ENCODE results near the gene TNS4.
A peak's percentile ranks its signal among the peaks of the same experiment; 100 is the strongest.

Gene TNS4

GRCh38 chr17:40516581-40517285 is 15.3 kb upstream of the TNS4 start:
- DNase-seq (ENCODE audit: insufficient read length, low spot score) (peak; percentile 42), FAIRE-seq (no peak)
- TF ChIP-seq POLR2A (IDR thresholded peaks at IDR 0.05; ENCODE audit: low read depth, low read length): no peak

GRCh38 chr17:40515491-40516041 is 14.1 kb upstream of the TNS4 start:
- no peak for FAIRE-seq
- no peak for TF ChIP-seq POLR2A (IDR thresholded peaks at IDR 0.05; ENCODE audit: low read depth, low read length)

GRCh38 chr17:40515011-40515410 is 13.6 kb upstream of the TNS4 start:
- no peak for FAIRE-seq
- TF ChIP-seq POLR2A (IDR thresholded peaks at IDR 0.05; ENCODE audit: low read depth, low read length): no peak
- no peak for DNase-seq (ENCODE audit: insufficient read length, low spot score)

More at GRCh38 chr17:40515491-40516041, 14.1 kb upstream of the TNS4 start:
- no peak for DNase-seq (ENCODE audit: insufficient read length, low spot score)

GRCh38 chr17:40514013-40514875 is 12.8 kb upstream of the TNS4 start:
- no peak for TF ChIP-seq POLR2A (IDR thresholded peaks at IDR 0.05; ENCODE audit: low read depth, low read length)
- DNase-seq (ENCODE audit: insufficient read length, low spot score) (no peak), FAIRE-seq (no peak)

GRCh38 chr17:40511667-40512220 is 10.3 kb upstream of the TNS4 start:
- DNase-seq (ENCODE audit: insufficient read length, low spot score) (no peak), FAIRE-seq (no peak)
- TF ChIP-seq POLR2A (IDR thresholded peaks at IDR 0.05; ENCODE audit: low read depth, low read length): no peak

GRCh38 chr17:40511136-40511535 is 9.7 kb upstream of the TNS4 start:
- TF ChIP-seq POLR2A (IDR thresholded peaks at IDR 0.05; ENCODE audit: low read depth, low read length): no peak
- DNase-seq (ENCODE audit: insufficient read length, low spot score) (no peak), FAIRE-seq (no peak)

- DNase-seq (ENCODE audit: insufficient read length, low spot score) (peak; percentile 79), FAIRE-seq (no peak)
- no peak for TF ChIP-seq POLR2A (IDR thresholded peaks at IDR 0.05; ENCODE audit: low read depth, low read length)
Measured at GRCh38 chr17:40510328-40510648, 8.9 kb upstream of the TNS4 start.

- no peak for TF ChIP-seq POLR2A (IDR thresholded peaks at IDR 0.05; ENCODE audit: low read depth, low read length)
- FAIRE-seq: no peak
- no peak for DNase-seq (ENCODE audit: insufficient read length, low spot score)
Measured at GRCh38 chr17:40509626-40510327, 8.4 kb upstream of the TNS4 start.

- DNase-seq (ENCODE audit: insufficient read length, low spot score) (no peak), FAIRE-seq (no peak)
- no peak for TF ChIP-seq POLR2A (IDR thresholded peaks at IDR 0.05; ENCODE audit: low read depth, low read length)
Measured at GRCh38 chr17:40506786-40507185, 5.4 kb upstream of the TNS4 start.

- DNase-seq (ENCODE audit: insufficient read length, low spot score) (no peak), FAIRE-seq (no peak)
- TF ChIP-seq POLR2A (IDR thresholded peaks at IDR 0.05; ENCODE audit: low read depth, low read length): no peak
Measured at GRCh38 chr17:40503154-40503553, 1.7 kb upstream of the TNS4 start.

GRCh38 chr17:40502716-40503115 is 1.3 kb upstream of the TNS4 start:
- DNase-seq (ENCODE audit: insufficient read length, low spot score): no peak
- TF ChIP-seq POLR2A (IDR thresholded peaks at IDR 0.05; ENCODE audit: low read depth, low read length): no peak
- FAIRE-seq: no peak

GRCh38 chr17:40500709-40501108 is 714 bp downstream of the TNS4 start:
- no peak for DNase-seq (ENCODE audit: insufficient read length, low spot score)
- no peak for FAIRE-seq
- TF ChIP-seq POLR2A (IDR thresholded peaks at IDR 0.05; ENCODE audit: low read depth, low read length): no peak

GRCh38 chr17:40500190-40500589 is 1.2 kb downstream of the TNS4 start:
- FAIRE-seq (no peak), DNase-seq (ENCODE audit: insufficient read length, low spot score) (no peak)
- no peak for TF ChIP-seq POLR2A (IDR thresholded peaks at IDR 0.05; ENCODE audit: low read depth, low read length)
